ENCODE results near the gene SYT13. TPM values are rescaled to one million over a fixed set of nuclear protein-coding genes. Genes with fewer than 3 reads are reported as not detected.
A peak's percentile ranks its signal among the peaks of the same experiment; 100 is the strongest.

The SYT13 gene
- total and polyA plus RNA-seq, 2 of the 4 experiments (the other 2 are of a cell fraction), result not detected

- Histone ChIP-seq H3K4ac (ENCODE audit: low read depth, low read length) (no peak overlapping the region), H2BK5ac (ENCODE audit: low read depth, low read length, poor library complexity, severe bottlenecking) (no peak overlapping the region), H2BK20ac (ENCODE audit: low read depth, low read length) (no peak overlapping the region), H2AK5ac (ENCODE audit: low read depth, low read length) (no peak overlapping the region), H2AFZ (replicated peaks; ENCODE audit: low read length, poor library complexity) (peak overlapping the region; percentile 57), H3K79me1 (ENCODE audit: low read depth in 1 of 2, low read length in 2 of 2) (no peaks in the 10 kb centered on the region), H3K4me1 (ENCODE audit: control insufficient read depth, insufficient read depth, low read length) (no peaks in the 10 kb centered on the region), H3K27ac (ENCODE audit: insufficient read depth, low read length) (no peak overlapping the region), H4K5ac (ENCODE audit: low read depth, low read length) (no peak overlapping the region), H3K4me2 (ENCODE audit: low read depth, low read length) (no peak overlapping the region), H2BK120ac (ENCODE audit: low read depth, low read length) (no peak overlapping the region), H2BK15ac (ENCODE audit: low read depth, low read length) (no peak overlapping the region), H4K91ac (ENCODE audit: insufficient read depth, low read depth, low read length) (no peak overlapping the region), H2AK9ac (replicated peaks; ENCODE audit: low read depth, low read length, poor library complexity) (no peak overlapping the region), H3K18ac (ENCODE audit: low read depth, low read length) (no peak overlapping the region), H4K8ac (ENCODE audit: low read depth in 2 of 2, low read length in 2 of 2) (no peak overlapping the region), H3K9ac (ENCODE audit: low read depth, low read length) (no peak overlapping the region), H3K36me3 (ENCODE audit: control insufficient read depth, insufficient read depth, low read length) (no peaks in the 10 kb centered on the region), H3K9me3 (ENCODE audit: control insufficient read depth, insufficient read depth, low read length) (no peaks in the 10 kb centered on the region), H3K4me3 (ENCODE audit: insufficient read depth, low read depth, low read length) (no peak overlapping the region), H3K23ac (ENCODE audit: low read depth, low read length) (no peak overlapping the region), H3K27me3 (ENCODE audit: control insufficient read depth, insufficient read depth, low read length) (peaks cover 10% of the 10 kb centered on the region; the same call in 1 of the 2 replicates), H3K14ac (replicated peaks; ENCODE audit: low read depth, low read length) (no peak overlapping the region), H3K9me1 (ENCODE audit: insufficient read depth, low read length) (no peaks in the 10 kb centered on the region), H4K20me1 (ENCODE audit: insufficient read depth, low read length) (no peaks in the 10 kb centered on the region), H3K56ac (ENCODE audit: extremely low read depth, insufficient read depth, low read length) (no peak overlapping the region)
- intact Hi-C loops (cut with micrococcal nuclease) (no loop called here), in situ Hi-C loops (cut with MboI; ENCODE audit: low sequenced_read_pairs) (no loop called here), dilution Hi-C loops (cut with HindIII; ENCODE audit: low sequenced_read_pairs, unreplicated experiment) (no loop called here)
- no CpG with 5 or more reads among the region's 22 CpGs for WGBS, 2 experiments (ENCODE audit: extremely low coverage in 2 of 2, insufficient read length in 1 of 2)
- peak; percentile 70; the same call in 1 of the 2 replicates for ATAC-seq (ENCODE audit: low read depth)
- peak; percentile 7 for DNase-seq
- BruUV-seq (replicated peaks), result no TSS peak
- POLR2A ChIA-PET (ENCODE audit: unreplicated experiment), result no interaction called here
- no peak; the same call in 1 of the 2 replicates for TF ChIP-seq SMC3 (IDR thresholded peaks at IDR 0.05; ENCODE audit: low read depth, low read length)
- no peak for TF ChIP-seq POLR2A (IDR thresholded peaks at IDR 0.05; ENCODE audit: low read depth, low read length)
- TF ChIP-seq MAZ (IDR thresholded peaks at IDR 0.05; ENCODE audit: borderline replicate concordance, low read depth, low read length), result no peak
- no peak for TF ChIP-seq NFE2L2 (IDR thresholded peaks at IDR 0.05; ENCODE audit: low read depth, low read length)
- peak; percentile 38; the same call in 1 of the 2 replicates for TF ChIP-seq RAD21 (IDR thresholded peaks at IDR 0.05; ENCODE audit: low read length)
- TF ChIP-seq, protein P1, sequence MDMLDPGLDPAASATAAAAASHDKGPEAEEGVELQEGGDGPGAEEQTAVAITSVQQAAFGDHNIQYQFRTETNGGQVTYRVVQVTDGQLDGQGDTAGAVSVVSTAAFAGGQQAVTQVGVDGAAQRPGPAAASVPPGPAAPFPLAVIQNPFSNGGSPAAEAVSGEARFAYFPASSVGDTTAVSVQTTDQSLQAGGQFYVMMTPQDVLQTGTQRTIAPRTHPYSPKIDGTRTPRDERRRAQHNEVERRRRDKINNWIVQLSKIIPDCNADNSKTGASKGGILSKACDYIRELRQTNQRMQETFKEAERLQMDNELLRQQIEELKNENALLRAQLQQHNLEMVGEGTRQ (IDR thresholded peaks at IDR 0.05; ENCODE audit: low read depth, low read length), result no peak
- peak; percentile 43 for TF ChIP-seq CTCF (conservative IDR thresholded peaks at IDR 0.05; ENCODE audit: low read depth, low read length)
- no peak for TF ChIP-seq RFX5 (IDR thresholded peaks at IDR 0.05; ENCODE audit: low read depth, low read length)
- TF ChIP-seq, protein P2, sequence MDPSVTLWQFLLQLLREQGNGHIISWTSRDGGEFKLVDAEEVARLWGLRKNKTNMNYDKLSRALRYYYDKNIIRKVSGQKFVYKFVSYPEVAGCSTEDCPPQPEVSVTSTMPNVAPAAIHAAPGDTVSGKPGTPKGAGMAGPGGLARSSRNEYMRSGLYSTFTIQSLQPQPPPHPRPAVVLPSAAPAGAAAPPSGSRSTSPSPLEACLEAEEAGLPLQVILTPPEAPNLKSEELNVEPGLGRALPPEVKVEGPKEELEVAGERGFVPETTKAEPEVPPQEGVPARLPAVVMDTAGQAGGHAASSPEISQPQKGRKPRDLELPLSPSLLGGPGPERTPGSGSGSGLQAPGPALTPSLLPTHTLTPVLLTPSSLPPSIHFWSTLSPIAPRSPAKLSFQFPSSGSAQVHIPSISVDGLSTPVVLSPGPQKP (IDR thresholded peaks at IDR 0.05; ENCODE audit: borderline replicate concordance, low read depth, low read length), result no peak
- TF ChIP-seq CEBPB (IDR thresholded peaks at IDR 0.05; ENCODE audit: low read depth, low read length), result no peak
- TF ChIP-seq FOS (IDR thresholded peaks at IDR 0.05; ENCODE audit: low read depth, low read length), result no peak
- TF ChIP-seq CHD1 (IDR thresholded peaks at IDR 0.05; ENCODE audit: low read depth, low read length), result no peak
- no peak for TF ChIP-seq MXI1 (IDR thresholded peaks at IDR 0.05; ENCODE audit: borderline replicate concordance, low read depth, low read length)
- CTCF ChIA-PET, result interaction anchor here (0.7 kb wide), 1 partner anchor 13 kb away, joined by 3 read pairs; no protein-coding TSS in a partner anchor
Observed at GRCh38 chr11:45252134-45252856, 33.8 kb downstream of the SYT13 start.
